Naive thymus-derived CD4-positive, alpha-beta T cell (primary cell): Measurements from ENCODE around the gene COG7. TPM values are rescaled to one million over a fixed set of nuclear protein-coding genes. Genes with fewer than 3 reads are reported as not detected.

Experiments
- ATAC-seq: fragments of 150-1000 bp; cut with Tn5 transposase; 2 replicates; pipeline ENCODE4 v1.10.0; 2021; ENCODE audit warnings: mild to moderate bottlenecking, moderate library complexity
- CTCF ChIA-PET: fragments of 350-600 bp; sonication (Branson Sonifier 250); formaldehyde crosslinking; loops from one replicate; lab custom pipeline; 2021; ENCODE audit warnings: antibody characterized with exemption; lab: Charles Lee
- POLR2A ChIA-PET: fragments of 350-600 bp; sonication (Branson Sonifier 250); formaldehyde crosslinking; loops from one replicate; lab custom pipeline; 2021; ENCODE audit warnings: antibody characterized with exemption, inconsistent platforms; lab: Charles Lee
- DNase-seq, 9 donors: peaks; one replicate each; pipeline versions ENCODE4 v3.0.0 to v3.0.0-alpha.2; 2020 to 2022; ENCODE audit warnings: mixed read lengths in 1 of 9
- H3K27ac ChIP-seq: one replicate; pipeline ENCODE4 v1.7.0; 2013; ENCODE audit warnings: mild to moderate bottlenecking, low read depth, low read length, moderate library complexity
- H3K27me3 ChIP-seq, 2 donors: one replicate each; pipeline ENCODE4 v1.7.0; 2013; ENCODE audit warnings: low read length in 2 of 2, mild to moderate bottlenecking in 2 of 2, moderate library complexity in 2 of 2; ENCODE audit not compliant: control insufficient read depth in 2 of 2, insufficient read depth in 2 of 2
- H3K36me3 ChIP-seq, 3 experiments: 1 replicate in 2 of 3; 2 replicates in 1 of 3; pipeline ENCODE4 v1.7.0; 2013; ENCODE audit warnings: low read length in 3 of 3, mild to moderate bottlenecking in 3 of 3, moderate library complexity in 1 of 3; ENCODE audit not compliant: insufficient read depth in 3 of 3, control insufficient read depth in 2 of 3
- H3K4me1 ChIP-seq, 2 donors: one replicate each; pipeline ENCODE4 v1.7.0; 2013; ENCODE audit warnings: low read length in 2 of 2, mild to moderate bottlenecking in 2 of 2, moderate library complexity in 1 of 2; ENCODE audit not compliant: control insufficient read depth in 2 of 2, insufficient read depth in 2 of 2
- H3K4me3 ChIP-seq: 2 replicates; pipeline ENCODE4 v1.7.0; 2013; ENCODE audit warnings: mild to moderate bottlenecking, low read length
- H3K9me3 ChIP-seq, 3 experiments: 1 replicate in 2 of 3; 2 replicates in 1 of 3; pipeline ENCODE4 v1.7.0; 2013; ENCODE audit warnings: low read length in 3 of 3; ENCODE audit not compliant: control insufficient read depth in 2 of 3
- H3K27ac Mint-ChIP-seq, 9 donors: one replicate each; pipeline ENCODE4 v1.8.0; 2020 to 2022; ENCODE audit warnings: mixed read lengths in 9 of 9, mild to moderate bottlenecking in 8 of 9, moderate library complexity in 5 of 9, inconsistent platforms in 2 of 9
- H3K27me3 Mint-ChIP-seq, 5 donors: one replicate each; pipeline ENCODE4 v1.8.0; 2021 to 2022; ENCODE audit warnings: mixed read lengths in 5 of 5, mild to moderate bottlenecking in 1 of 5
- H3K36me3 Mint-ChIP-seq, 5 donors: one replicate each; pipeline ENCODE4 v1.8.0; 2020 to 2022; ENCODE audit warnings: mixed read lengths in 5 of 5, mild to moderate bottlenecking in 3 of 5, inconsistent platforms in 1 of 5
- H3K4me1 Mint-ChIP-seq, 7 donors: one replicate each; pipeline ENCODE4 v1.8.0; 2020 to 2022; ENCODE audit warnings: mixed read lengths in 7 of 7, mild to moderate bottlenecking in 3 of 7, inconsistent platforms in 1 of 7
- H3K4me3 Mint-ChIP-seq, 10 donors: one replicate each; pipeline ENCODE4 v1.8.0; 2020 to 2022; ENCODE audit warnings: mild to moderate bottlenecking in 10 of 10, mixed read lengths in 10 of 10, moderate library complexity in 6 of 10, inconsistent platforms in 2 of 10
- H3K9me3 Mint-ChIP-seq, 11 donors: one replicate each; pipeline ENCODE4 v1.8.0; 2020 to 2022; ENCODE audit warnings: mixed read lengths in 11 of 11, mild to moderate bottlenecking in 4 of 11, inconsistent platforms in 1 of 11, moderate library complexity in 1 of 11
- intact Hi-C, 2 donors: fragments of 100-400 bp; cut with micrococcal nuclease; formaldehyde crosslinking; loops; one replicate each; pipeline ENCODE4 v1.15.1; 2023
- polyA plus RNA-seq, 2 donors: library from polyadenylated mRNA; unstranded; fragments of 300-500 nt; fragmentation: Illumina TruSeq; gene quantifications; one replicate each; pipeline ENCODE4 v1.2.3, GENCODE V29; 2021
- total RNA-seq, 6 experiments: library from RNA in 5 of 6; stranded (reverse) in 5 of 6; gene quantifications; 1 replicate in 5 of 6; 2 replicates in 1 of 6; pipeline ENCODE4 v1.2.3 and lab custom pipeline; 2021 to 2026

Gene COG7
- total and polyA plus RNA-seq, 7 experiments from 2014 or later = 9.6 to 28.4 (median 18.9) TPM

GRCh38 chr16:23428351-23428750, 24.6 kb downstream of the COG7 start:
- intact Hi-C loops = no loop called here

GRCh38 chr16:23424292-23424958, 28.6 kb downstream of the COG7 start:
- H3K27ac ChIP-seq = no peak overlapping the region
- H3K4me1 ChIP-seq = no peaks in the 10 kb centered on the region
- ATAC-seq = no peak
- H3K4me3 Mint-ChIP-seq = no peak overlapping the region
- no peak for DNase-seq
- H3K27me3 ChIP-seq = no peaks in the 10 kb centered on the region
- peaks cover 0 to 2% (median 0%) of the 10 kb centered on the region in 7 donors for H3K4me1 Mint-ChIP-seq
- H3K27ac Mint-ChIP-seq = peak overlapping the region in 1 of 9 donors; percentile 68
- peaks cover 0 to 23% (median 0%) of the 10 kb centered on the region in 3 experiments for H3K36me3 ChIP-seq
- intact Hi-C loops = no loop called here
- H3K4me3 ChIP-seq = no peak overlapping the region
- H3K27me3 Mint-ChIP-seq = no peaks in the 10 kb centered on the region
- no peaks in the 10 kb centered on the region for H3K9me3 ChIP-seq
- no peaks in the 10 kb centered on the region for H3K9me3 Mint-ChIP-seq
- H3K36me3 Mint-ChIP-seq = peaks cover 4 to 51% (median 21%) of the 10 kb centered on the region in 5 donors
- ChIA-PET POLR2A (no interaction called here), CTCF (interaction anchor here (1.4 kb wide), 1 partner anchor 11 kb away, joined by 3 read pairs; no protein-coding TSS in a partner anchor)

More at GRCh38 chr16:23428351-23428750, 24.6 kb downstream of the COG7 start:
- Histone ChIP-seq H3K36me3 (peaks cover 4 to 43% (median 6%) of the 10 kb centered on the region in 3 experiments), H3K27me3 (no peaks in the 10 kb centered on the region), H3K4me3 (no peak overlapping the region), H3K4me1 (no peaks in the 10 kb centered on the region), H3K9me3 (no peaks in the 10 kb centered on the region), H3K27ac (no peak overlapping the region)
- no peaks in the 10 kb centered on the region for H3K27me3 Mint-ChIP-seq
- no peak overlapping the region for H3K27ac Mint-ChIP-seq
- peaks cover 4 to 48% (median 16%) of the 10 kb centered on the region in 5 donors for H3K36me3 Mint-ChIP-seq
- H3K9me3 Mint-ChIP-seq = no peaks in the 10 kb centered on the region
- CTCF ChIA-PET = no interaction called here
- POLR2A ChIA-PET = no interaction called here
- H3K4me1 Mint-ChIP-seq = peaks cover 0 to 2% (median 0%) of the 10 kb centered on the region in 7 donors
- no peak for ATAC-seq
- no peak for DNase-seq
- no peak overlapping the region for H3K4me3 Mint-ChIP-seq

- Mint-ChIP-seq H3K4me3 (no peak overlapping the region), H3K9me3 (no peaks in the 10 kb centered on the region), H3K36me3 (peaks cover 4 to 45% (median 24%) of the 10 kb centered on the region in 5 donors), H3K4me1 (peaks cover 0 to 2% (median 0%) of the 10 kb centered on the region in 7 donors), H3K27ac (no peak overlapping the region), H3K27me3 (no peaks in the 10 kb centered on the region)
- Histone ChIP-seq H3K27ac (no peak overlapping the region), H3K4me3 (no peak overlapping the region), H3K4me1 (no peaks in the 10 kb centered on the region), H3K36me3 (peaks cover 0 to 25% (median 0%) of the 10 kb centered on the region in 3 experiments), H3K27me3 (no peaks in the 10 kb centered on the region), H3K9me3 (no peaks in the 10 kb centered on the region)
- DNase-seq = no peak
- intact Hi-C loops = no loop called here
- ChIA-PET CTCF (interaction anchor here (1.4 kb wide), 1 partner anchor 12 kb away, joined by 3 read pairs; no protein-coding TSS in a partner anchor), POLR2A (no interaction called here)
- no peak for ATAC-seq
Measured at GRCh38 chr16:23423496-23424049, 29.4 kb downstream of the COG7 start.

GRCh38 chr16:23420011-23420410, 33.0 kb downstream of the COG7 start:
- Mint-ChIP-seq H3K27ac (peak overlapping the region in 1 of 9 donors; percentile 16), H3K36me3 (peaks cover 0 to 48% (median 23%) of the 10 kb centered on the region in 5 donors), H3K27me3 (no peaks in the 10 kb centered on the region), H3K4me1 (peaks cover 0 to 2% (median 0%) of the 10 kb centered on the region in 7 donors), H3K9me3 (no peaks in the 10 kb centered on the region), H3K4me3 (no peak overlapping the region)
- intact Hi-C loops = no loop called here
- no peak overlapping the region for H3K27ac ChIP-seq
- ATAC-seq (no peak), DNase-seq (no peak)
- no peak overlapping the region for H3K4me3 ChIP-seq
- CTCF ChIA-PET = interaction anchor here (0.6 kb wide), 1 partner anchor 534 kb away, joined by 3 read pairs; no protein-coding TSS in a partner anchor
- H3K36me3 ChIP-seq = peaks cover 0 to 48% (median 4%) of the 10 kb centered on the region in 3 experiments
- H3K27me3 ChIP-seq = no peaks in the 10 kb centered on the region
- POLR2A ChIA-PET = no interaction called here
- no peaks in the 10 kb centered on the region for H3K4me1 ChIP-seq
- no peaks in the 10 kb centered on the region for H3K9me3 ChIP-seq

- H3K36me3 Mint-ChIP-seq = peaks cover 5 to 52% (median 12%) of the 10 kb centered on the region in 5 donors
- H3K36me3 ChIP-seq = peaks cover 5 to 63% (median 10%) of the 10 kb centered on the region in 3 experiments
- H3K4me1 ChIP-seq = no peaks in the 10 kb centered on the region
- H3K27me3 ChIP-seq = no peaks in the 10 kb centered on the region
- no peaks in the 10 kb centered on the region for H3K27me3 Mint-ChIP-seq
- no peaks in the 10 kb centered on the region for H3K9me3 Mint-ChIP-seq
- H3K4me3 ChIP-seq = no peak overlapping the region
- H3K4me1 Mint-ChIP-seq = no peaks in the 10 kb centered on the region
- no peak overlapping the region for H3K4me3 Mint-ChIP-seq
- DNase-seq (no peak), ATAC-seq (no peak)
- H3K27ac Mint-ChIP-seq = no peak overlapping the region
- intact Hi-C loops = no loop called here
- H3K27ac ChIP-seq = no peak overlapping the region
- ChIA-PET POLR2A (no interaction called here), CTCF (no interaction called here)
- no peaks in the 10 kb centered on the region for H3K9me3 ChIP-seq
Measured at GRCh38 chr16:23416816-23417215, 36.2 kb downstream of the COG7 start.

GRCh38 chr16:23414731-23415130, 38.3 kb downstream of the COG7 start:
- ATAC-seq = no peak
- Histone ChIP-seq H3K27me3 (no peaks in the 10 kb centered on the region), H3K9me3 (no peaks in the 10 kb centered on the region), H3K4me1 (no peaks in the 10 kb centered on the region), H3K36me3 (peaks cover 5 to 78% (median 10%) of the 10 kb centered on the region in 3 experiments), H3K4me3 (no peak overlapping the region), H3K27ac (no peak overlapping the region)
- intact Hi-C loops = no loop called here
- H3K9me3 Mint-ChIP-seq = no peaks in the 10 kb centered on the region
- no peak for DNase-seq
- CTCF ChIA-PET = interaction anchor here (0.5 kb wide), 1 partner anchor 233 kb away, joined by 4 read pairs; the partner anchor contains the start of gene SCNN1G
- no peak overlapping the region for H3K4me3 Mint-ChIP-seq
- no peaks in the 10 kb centered on the region for H3K4me1 Mint-ChIP-seq
- H3K27ac Mint-ChIP-seq = no peak overlapping the region
- POLR2A ChIA-PET = no interaction called here
- no peaks in the 10 kb centered on the region for H3K27me3 Mint-ChIP-seq
- peaks cover 6 to 57% (median 9%) of the 10 kb centered on the region in 5 donors for H3K36me3 Mint-ChIP-seq
